ENCODE measurements around the gene STXBP1.

The STXBP1 gene

DNA sequence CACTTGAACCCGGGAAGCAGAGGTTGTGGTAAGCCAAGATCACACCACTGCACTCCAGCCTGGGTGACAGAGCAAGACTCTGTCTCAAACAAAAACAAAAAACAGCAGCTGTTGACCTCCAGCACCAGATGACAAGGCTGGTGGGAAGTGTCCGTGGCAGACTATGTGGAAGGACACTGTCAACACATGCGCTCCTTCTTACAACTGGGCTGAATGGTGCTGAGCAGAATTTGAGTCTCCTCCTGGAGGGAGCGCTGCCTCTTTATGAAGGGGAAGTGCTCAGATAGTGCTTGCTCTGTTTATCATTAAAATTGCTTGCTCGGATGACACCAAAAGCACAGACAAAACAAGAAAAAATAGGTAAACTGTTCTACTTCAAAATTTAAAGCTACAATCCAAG lies 85.5 kb downstream of the STXBP1 start:
- no peak overlapping the region for H3K4me3 ChIP-seq (replicated peaks; ENCODE audit: low read depth, low read length)
- no peak for TF ChIP-seq CTCF (IDR thresholded peaks at IDR 0.05; ENCODE audit: low read length, missing control alignments)
- DNase-seq (ENCODE audit: low read depth): no peak

GRCh38 chr9:127698386-127698785 lies 86.3 kb downstream of the STXBP1 start:
- DNase-seq (ENCODE audit: low read depth): no peak
- H3K4me3 ChIP-seq (replicated peaks; ENCODE audit: low read depth, low read length): no peak overlapping the region
- no peak for TF ChIP-seq CTCF (IDR thresholded peaks at IDR 0.05; ENCODE audit: low read length, missing control alignments)

DNA sequence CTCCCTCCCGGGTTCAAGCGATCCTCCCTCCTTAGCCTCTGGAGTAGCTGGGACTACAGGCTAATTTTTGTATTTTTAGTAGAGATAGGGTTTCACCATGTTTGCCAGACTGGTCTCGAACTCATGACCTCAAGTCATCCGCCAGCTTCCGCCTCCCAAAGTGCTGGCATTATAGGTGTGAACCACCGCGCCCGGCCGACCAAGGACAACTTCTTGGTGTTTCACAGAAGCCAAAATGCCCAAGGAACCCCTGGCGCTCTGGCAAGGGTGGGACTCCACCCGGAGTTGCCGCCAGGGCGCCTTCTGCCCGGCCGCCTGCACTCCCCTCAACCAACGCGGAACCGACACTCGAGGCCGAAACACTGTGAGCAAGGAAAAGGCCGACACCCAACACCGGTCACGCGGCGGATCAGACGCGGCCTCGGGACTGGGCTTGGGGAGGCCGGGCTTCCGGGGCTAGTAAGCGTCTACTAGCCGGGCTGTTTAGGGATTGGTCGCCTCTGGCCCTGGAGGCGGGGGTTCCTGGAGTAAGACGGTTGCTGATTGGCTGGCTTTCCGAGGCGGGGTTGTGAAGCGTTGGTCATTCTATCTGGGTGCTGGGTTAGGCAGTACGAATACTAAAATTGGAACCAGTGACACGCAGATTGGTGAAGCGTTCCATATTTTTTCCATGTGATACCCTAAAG lies 87.1 kb downstream of the STXBP1 start:
- TF ChIP-seq CTCF (IDR thresholded peaks at IDR 0.05; ENCODE audit: low read length, missing control alignments): no peak
- peak overlapping the region; percentile 9 for H3K4me3 ChIP-seq (replicated peaks; ENCODE audit: low read depth, low read length)
- peak; percentile 98 for DNase-seq (ENCODE audit: low read depth)

DNA sequence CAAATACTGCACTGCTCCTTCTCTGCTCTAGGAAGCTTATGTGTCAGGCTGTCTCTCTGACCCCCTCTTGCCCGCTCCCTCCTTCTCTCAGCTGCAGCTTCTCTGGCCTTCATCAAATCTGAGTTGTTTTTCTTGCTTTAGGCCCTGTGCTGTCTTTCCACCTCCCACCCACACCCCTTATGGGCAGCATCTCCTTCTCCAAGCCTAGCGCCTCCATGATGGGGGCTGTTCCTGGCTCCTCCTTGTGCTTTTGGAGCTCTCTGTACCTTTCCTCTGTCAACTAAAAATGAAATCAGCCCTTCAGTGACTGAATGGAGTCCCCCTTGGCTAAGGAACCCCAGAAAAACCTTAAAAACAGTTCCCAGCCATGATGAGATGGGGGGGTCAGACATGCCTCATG lies 88.1 kb downstream of the STXBP1 start:
- no peak for DNase-seq (ENCODE audit: low read depth)
- TF ChIP-seq CTCF (IDR thresholded peaks at IDR 0.05; ENCODE audit: low read length, missing control alignments): no peak
- H3K4me3 ChIP-seq (replicated peaks; ENCODE audit: low read depth, low read length): no peak overlapping the region

- no peak for TF ChIP-seq CTCF (IDR thresholded peaks at IDR 0.05; ENCODE audit: low read length, missing control alignments)
- DNase-seq (ENCODE audit: low read depth): no peak
- H3K4me3 ChIP-seq (replicated peaks; ENCODE audit: low read depth, low read length): no peak overlapping the region
Observed at GRCh38 chr9:127700594-127701255, 88.6 kb downstream of the STXBP1 start.

DNA sequence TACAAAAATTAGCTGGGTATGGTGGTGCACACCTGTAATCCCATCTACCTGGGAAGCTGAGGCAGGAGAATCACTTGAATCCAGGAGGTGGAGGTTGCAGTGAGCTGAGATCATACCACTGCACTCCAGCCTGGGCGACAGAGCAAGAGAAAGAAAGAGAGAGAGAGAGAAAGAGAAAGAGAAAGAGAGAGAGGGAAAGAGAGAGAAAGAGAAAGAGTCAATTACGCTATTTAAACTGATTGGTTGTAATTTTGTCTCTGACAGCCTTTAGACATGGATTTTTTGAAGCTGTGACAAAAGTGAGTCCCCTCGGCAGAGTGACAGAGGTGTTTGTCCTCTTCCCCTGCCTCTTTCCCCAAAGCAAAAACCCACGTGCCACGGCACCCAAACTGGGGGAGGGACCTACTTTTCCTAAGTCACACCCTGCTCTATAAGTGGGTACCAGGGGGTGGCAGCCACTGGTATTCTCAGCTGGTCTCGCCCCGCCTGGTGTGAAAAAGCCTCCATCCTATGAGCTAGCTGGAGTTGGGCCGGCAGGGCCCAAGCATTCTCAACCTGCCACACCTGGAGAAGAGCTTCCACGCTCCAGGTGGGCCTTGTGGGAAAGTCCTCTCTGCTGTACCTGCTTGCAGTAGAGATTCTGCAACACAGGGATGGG lies 91.3 kb downstream of the STXBP1 start:
- no peak for DNase-seq (ENCODE audit: low read depth)
- H3K4me3 ChIP-seq (replicated peaks; ENCODE audit: low read depth, low read length): no peak overlapping the region
- TF ChIP-seq CTCF (IDR thresholded peaks at IDR 0.05; ENCODE audit: low read length, missing control alignments): no peak

Measured in fibroblast of pulmonary artery (primary cell).